OCI-LY7 (cell line): ENCODE results near the gene MGAT1.

Experiments used
- CTCF ChIP-seq: fragments of 200-600 bp; sonication (generic); conservative IDR thresholded peaks from 2 replicates; pipeline ENCODE4 v1.5.1; 2014; ENCODE audit warnings: mild to moderate bottlenecking, antibody characterized with exemption, low read length, moderate library complexity, mixed read lengths
- EZH2phosphoT487 ChIP-seq: fragments of 200-600 bp; sonication (generic); IDR thresholded peaks from 2 replicates; pipeline ENCODE4 v1.6.1; 2018; ENCODE audit warnings: low read depth, borderline replicate concordance, mild to moderate bottlenecking, mixed run types, antibody characterized with exemption, low read length, moderate library complexity, mixed read lengths

- TF ChIP-seq CTCF (no peak), EZH2phosphoT487 (no peak)
Observed at GRCh38 chr5:180847026-180847425, 44.4 kb upstream of the MGAT1 start.
